Measurements from ENCODE around the gene ARID5B. TPM values are rescaled to one million over a fixed set of nuclear protein-coding genes. Genes with fewer than 3 reads are reported as not detected.
A peak's percentile ranks its signal among the peaks of the same experiment; 100 is the strongest.

ARID5B gene
- total RNA-seq, 1 donor: 162 TPM

DNA sequence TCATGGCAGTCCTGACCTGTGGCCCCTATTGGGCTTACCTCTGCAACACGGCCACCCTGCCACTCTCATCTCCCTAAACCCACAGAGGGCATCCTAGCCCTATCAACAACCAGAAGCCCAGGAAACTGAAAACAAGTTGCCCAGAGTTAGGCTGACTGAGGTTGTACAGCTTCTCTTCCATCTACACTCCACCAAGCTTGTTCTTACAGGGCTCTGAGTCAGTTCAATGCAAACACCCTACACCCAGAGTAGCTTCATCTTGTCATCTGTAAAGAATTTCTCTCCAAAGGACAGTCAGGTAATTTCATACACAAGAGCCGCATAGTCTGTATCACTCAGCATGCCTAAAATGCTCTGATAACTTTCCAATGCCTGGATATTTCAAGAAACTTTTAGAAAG is 175.4 kb downstream of the ARID5B start:
- H3K4me3 ChIP-seq (ENCODE audit: low read depth, low read length): no peak overlapping the region
- no peak for DNase-seq (ENCODE audit: low read depth)
- TF ChIP-seq, protein P1, sequence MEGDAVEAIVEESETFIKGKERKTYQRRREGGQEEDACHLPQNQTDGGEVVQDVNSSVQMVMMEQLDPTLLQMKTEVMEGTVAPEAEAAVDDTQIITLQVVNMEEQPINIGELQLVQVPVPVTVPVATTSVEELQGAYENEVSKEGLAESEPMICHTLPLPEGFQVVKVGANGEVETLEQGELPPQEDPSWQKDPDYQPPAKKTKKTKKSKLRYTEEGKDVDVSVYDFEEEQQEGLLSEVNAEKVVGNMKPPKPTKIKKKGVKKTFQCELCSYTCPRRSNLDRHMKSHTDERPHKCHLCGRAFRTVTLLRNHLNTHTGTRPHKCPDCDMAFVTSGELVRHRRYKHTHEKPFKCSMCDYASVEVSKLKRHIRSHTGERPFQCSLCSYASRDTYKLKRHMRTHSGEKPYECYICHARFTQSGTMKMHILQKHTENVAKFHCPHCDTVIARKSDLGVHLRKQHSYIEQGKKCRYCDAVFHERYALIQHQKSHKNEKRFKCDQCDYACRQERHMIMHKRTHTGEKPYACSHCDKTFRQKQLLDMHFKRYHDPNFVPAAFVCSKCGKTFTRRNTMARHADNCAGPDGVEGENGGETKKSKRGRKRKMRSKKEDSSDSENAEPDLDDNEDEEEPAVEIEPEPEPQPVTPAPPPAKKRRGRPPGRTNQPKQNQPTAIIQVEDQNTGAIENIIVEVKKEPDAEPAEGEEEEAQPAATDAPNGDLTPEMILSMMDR (IDR thresholded peaks at IDR 0.05; ENCODE audit: insufficient read depth, low read depth, low read length): no peak

DNA sequence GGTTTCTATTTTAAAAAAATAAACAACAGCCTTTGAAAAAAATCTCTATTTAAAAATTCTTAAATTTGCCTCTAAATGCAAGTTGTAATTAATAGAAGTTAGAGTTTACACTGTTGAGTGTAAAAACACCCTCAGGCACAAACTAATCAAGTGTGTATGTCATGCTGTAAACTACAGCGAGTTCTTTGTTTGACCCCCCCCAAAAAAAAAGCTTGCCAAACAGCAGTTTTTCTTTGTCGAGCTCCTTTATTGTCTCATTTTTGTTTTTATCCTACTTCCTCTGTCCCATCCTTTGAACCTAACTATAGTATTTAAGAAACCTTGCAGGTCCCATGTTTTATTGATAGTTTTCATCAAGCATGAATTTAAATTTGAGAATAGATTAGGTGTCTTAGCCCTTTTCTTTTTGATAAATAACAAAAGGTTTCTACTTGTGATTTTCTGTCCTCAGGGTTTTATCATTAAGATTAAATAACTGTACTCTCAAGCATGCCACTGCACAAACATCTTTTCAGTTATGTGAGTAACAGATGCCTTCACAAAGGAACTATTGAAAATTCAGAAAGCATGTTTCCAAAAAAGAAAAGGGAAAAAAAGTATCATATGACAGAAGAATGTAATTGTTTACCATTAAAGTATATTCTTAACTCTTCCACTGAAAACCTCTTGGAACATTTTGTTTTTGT is 176.0 kb downstream of the ARID5B start:
- TF ChIP-seq, protein P1 (IDR thresholded peaks at IDR 0.05; ENCODE audit: insufficient read depth, low read depth, low read length): no peak
- DNase-seq (ENCODE audit: low read depth): no peak
- H3K4me3 ChIP-seq (ENCODE audit: low read depth, low read length): no peak overlapping the region

DNA sequence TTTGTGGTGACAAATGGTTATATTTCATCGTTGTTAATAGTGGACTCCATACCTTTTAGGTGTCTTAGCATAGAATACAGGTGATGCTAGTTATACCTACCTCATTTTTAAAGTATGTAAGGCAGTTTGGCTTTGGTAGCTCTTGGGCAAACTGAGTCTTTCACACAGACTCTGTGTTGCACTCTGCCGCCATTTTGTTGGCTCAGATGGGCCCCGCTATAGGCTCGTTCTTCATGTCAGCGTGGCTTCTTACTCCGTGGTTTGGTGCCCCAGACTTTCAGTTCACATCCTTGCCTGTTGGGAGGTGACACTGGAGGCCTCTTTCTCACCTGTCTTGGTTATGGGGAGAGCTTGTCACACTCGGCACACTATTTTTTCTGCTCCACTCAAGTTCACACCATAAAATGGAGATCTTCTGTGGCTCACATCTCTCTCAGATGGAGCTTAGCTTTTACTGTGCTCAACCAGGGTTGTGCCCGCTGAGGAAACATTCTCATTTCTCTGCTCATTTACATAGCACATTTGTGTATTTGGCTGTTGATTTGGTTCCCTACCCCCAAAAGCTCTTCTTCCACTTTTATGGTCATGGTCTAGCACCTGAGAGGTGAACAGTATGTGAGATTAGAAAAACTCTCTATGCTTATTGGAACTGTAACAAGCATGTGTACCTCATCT is 178.5 kb downstream of the ARID5B start:
- DNase-seq (ENCODE audit: low read depth): no peak
- TF ChIP-seq, protein P1 (IDR thresholded peaks at IDR 0.05; ENCODE audit: insufficient read depth, low read depth, low read length): no peak
- no peak overlapping the region for H3K4me3 ChIP-seq (ENCODE audit: low read depth, low read length)

DNA sequence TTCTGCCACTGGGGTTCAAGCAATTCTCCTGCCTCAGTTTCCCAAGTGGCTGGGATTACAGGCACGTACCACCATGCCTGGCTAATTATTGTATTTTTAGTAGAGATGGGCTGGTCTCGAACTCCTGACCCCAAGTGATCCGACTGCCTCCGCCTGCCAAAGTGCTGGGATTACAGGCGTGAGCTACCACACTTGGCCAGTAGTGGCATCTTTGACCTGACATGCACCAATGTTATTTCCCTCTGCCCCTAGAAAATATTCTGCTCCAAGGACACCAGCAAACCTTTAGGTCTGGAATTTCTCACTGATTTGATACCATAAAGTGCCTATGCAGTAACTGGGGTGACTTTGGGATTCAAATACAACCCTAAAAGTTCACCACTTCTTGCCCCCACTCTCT is 179.4 kb downstream of the ARID5B start:
- TF ChIP-seq, protein P1 (IDR thresholded peaks at IDR 0.05; ENCODE audit: insufficient read depth, low read depth, low read length): no peak
- no peak overlapping the region for H3K4me3 ChIP-seq (ENCODE audit: low read depth, low read length)
- DNase-seq (ENCODE audit: low read depth): no peak

DNA sequence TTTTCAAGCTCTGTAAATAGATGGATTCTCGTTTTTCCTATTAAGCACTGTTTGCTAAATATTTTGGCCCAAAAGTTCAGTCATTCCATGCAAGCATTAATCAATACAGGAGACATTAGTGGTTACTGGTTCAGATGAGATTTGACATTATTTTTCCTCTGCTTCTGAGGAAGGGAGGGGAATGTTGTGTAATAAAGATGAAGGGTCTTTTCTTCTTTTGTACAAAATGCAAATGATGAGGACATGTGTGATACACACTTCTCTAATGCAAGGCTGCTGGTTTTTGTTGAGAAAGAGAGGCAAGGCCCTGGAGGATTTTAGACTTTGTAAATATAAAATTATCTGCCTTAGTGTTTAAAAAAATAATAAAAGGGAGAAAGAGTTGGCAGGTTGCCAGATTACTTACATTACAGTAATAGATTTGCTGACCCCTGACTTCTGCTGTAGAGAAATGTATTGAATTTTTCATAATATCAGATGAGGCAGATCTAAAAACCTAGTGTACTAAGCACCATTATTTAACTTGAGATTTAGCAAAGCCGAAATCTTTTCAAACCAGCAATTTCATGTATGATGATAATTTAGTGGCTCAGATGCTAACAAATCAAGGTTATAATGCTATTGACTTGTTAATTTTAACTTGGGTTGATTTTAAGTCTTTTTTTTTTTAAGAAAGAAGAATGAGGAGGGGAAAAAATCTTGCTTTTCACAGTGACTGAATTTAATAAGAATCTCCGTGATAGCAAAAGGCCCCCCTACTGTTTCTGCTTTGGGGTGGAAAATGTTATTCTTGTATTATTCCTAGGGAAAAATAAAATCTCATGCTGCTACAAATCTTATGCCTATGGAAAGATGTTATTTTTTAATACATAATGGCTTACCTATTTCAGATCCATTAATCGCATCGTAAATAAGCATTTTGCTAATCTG is 180.1 kb downstream of the ARID5B start:
- peak; percentile 51 for DNase-seq (ENCODE audit: low read depth)

DNA sequence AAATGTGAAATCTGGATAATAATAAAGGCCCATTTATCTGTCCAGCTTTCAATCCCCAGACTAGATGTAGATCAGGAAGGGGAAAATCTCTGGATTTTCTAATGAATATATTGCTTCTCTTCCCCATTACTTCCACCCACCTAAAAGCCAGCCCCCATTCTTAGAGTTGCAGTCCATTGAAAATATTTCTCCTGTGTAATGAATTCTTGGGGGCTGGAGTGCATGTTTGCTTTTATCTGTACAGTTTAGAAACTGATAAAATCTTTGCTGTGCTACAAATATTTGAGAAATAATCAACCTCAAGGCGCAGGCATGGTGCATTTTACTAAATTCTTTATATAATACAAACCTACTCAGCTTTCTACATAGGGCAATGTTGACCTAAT is 180.8 kb downstream of the ARID5B start:
- DNase-seq (ENCODE audit: low read depth): no peak
- TF ChIP-seq, protein P1 (IDR thresholded peaks at IDR 0.05; ENCODE audit: insufficient read depth, low read depth, low read length): no peak
- H3K4me3 ChIP-seq (ENCODE audit: low read depth, low read length): no peak overlapping the region

More for the DNA sequence above, 180.1 kb downstream of the ARID5B start:
- TF ChIP-seq, protein P1 (IDR thresholded peaks at IDR 0.05; ENCODE audit: insufficient read depth, low read depth, low read length): no peak
- no peak overlapping the region for H3K4me3 ChIP-seq (ENCODE audit: low read depth, low read length)

All from fibroblast of villous mesenchyme (primary cell).